ENCODE results near the gene KCNQ5.

GRCh38 chr6:73078908-73079610 lies 457.2 kb downstream of the KCNQ5 start:
- TF ChIP-seq CTCF (conservative IDR thresholded peaks at IDR 0.05 in 1 of 2, IDR thresholded peaks at IDR 0.05 in 1 of 2; ENCODE audit: low read depth in 1 of 2, low read length in 2 of 2) (no peak), EZH2 (IDR thresholded peaks at IDR 0.05; ENCODE audit: low read length, missing control alignments) (no peak)
